SK-N-SH (cell line): ENCODE measurements around the gene NR2F1-AS1. TPM values are rescaled to one million over a fixed set of nuclear protein-coding genes. Genes with fewer than 3 reads are reported as not detected.
A peak's percentile ranks its signal among the peaks of the same experiment; 100 is the strongest.

Experiments
- CTCF ChIA-PET: fragments of 300-600, 350-600 bp; formaldehyde crosslinking; extraction: SDS; loops from one replicate; lab custom pipeline; 2021; lab: Yijun Ruan, JAX
- POLR2A ChIA-PET: fragments of 350-600 bp; sonication (Branson Sonifier 250); formaldehyde crosslinking; extraction: SDS; loops from one replicate; lab custom pipeline; 2020; ENCODE audit warnings: antibody characterized with exemption, inconsistent platforms; lab: Yijun Ruan, JAX
- DNase-seq: peaks from one replicate; pipeline ENCODE4 v3.0.0; 2012
- H2AFZ ChIP-seq: fragments of 200-600 bp; sonication (generic); 2 replicates; pipeline ENCODE4 v1.8.1; 2016; ENCODE audit warnings: antibody characterized with exemption, mild to moderate bottlenecking, low read depth
- H3F3A ChIP-seq: fragments of 200-600 bp; sonication (generic); replicated peaks from 2 replicates; pipeline ENCODE3; 2016; ENCODE audit warnings: antibody characterized with exemption, mild to moderate bottlenecking; ENCODE audit not compliant: insufficient read depth
- H3K27ac ChIP-seq, 2 experiments: fragments of 200-500 bp in 1 of 2; fragments of 200-600 bp in 1 of 2; sonication (Bioruptor generic) in 1 of 2; sonication (generic), shearing (Covaris generic) in 1 of 2; 2 replicates each; pipeline versions ENCODE4 v1.5.1 to v1.6.1; 2014 to 2016; ENCODE audit warnings: low read depth in 2 of 2, inconsistent platforms in 1 of 2, low read length in 1 of 2, mild to moderate bottlenecking in 1 of 2, mixed read lengths in 1 of 2
- H3K27me3 ChIP-seq: fragments of 200-600 bp; sonication (generic), shearing (Covaris generic); 2 replicates; pipeline ENCODE4 v1.6.1; 2016; ENCODE audit warnings: mixed run types; ENCODE audit not compliant: insufficient read depth
- H3K36me3 ChIP-seq, 2 experiments: fragments of 200-500 bp in 1 of 2; fragments of 200-600 bp in 1 of 2; sonication (Bioruptor generic) in 1 of 2; sonication (generic) in 1 of 2; replicated peaks in 1 of 2; 2 replicates each; pipeline versions ENCODE3 to v1.5.1; 2014 to 2016; ENCODE audit warnings: low read length in 1 of 2, mild to moderate bottlenecking in 1 of 2; ENCODE audit not compliant: insufficient read depth in 2 of 2, control insufficient read depth in 1 of 2
- H3K4me1 ChIP-seq, 2 experiments: fragments of 200-500 bp in 1 of 2; fragments of 200-600 bp in 1 of 2; sonication (Bioruptor generic) in 1 of 2; sonication (generic), shearing (Covaris generic) in 1 of 2; 2 replicates each; pipeline versions ENCODE4 v1.5.1 to v1.6.1; 2014 to 2016; ENCODE audit warnings: low read depth in 1 of 2, low read length in 1 of 2, mixed run types in 1 of 2; ENCODE audit not compliant: insufficient read depth in 2 of 2, control insufficient read depth in 1 of 2
- H3K4me2 ChIP-seq: fragments of 200-600 bp; sonication (generic), shearing (Covaris generic); 2 replicates; pipeline ENCODE4 v1.6.1; 2017; ENCODE audit warnings: mixed run types
- H3K4me3 ChIP-seq, 2 experiments: fragments of 200-500 bp in 1 of 2; fragments of 200-600 bp in 1 of 2; sonication (Bioruptor generic) in 1 of 2; sonication (generic), shearing (Covaris generic) in 1 of 2; 2 replicates each; pipeline versions ENCODE4 v1.5.1 to v1.8.1; 2014 to 2016; ENCODE audit warnings: low read depth in 2 of 2, inconsistent platforms in 1 of 2, low read length in 1 of 2, mild to moderate bottlenecking in 1 of 2, mixed read lengths in 1 of 2, moderate library complexity in 1 of 2
- H3K79me2 ChIP-seq: fragments of 200-600 bp; sonication (generic); 2 replicates; pipeline ENCODE4 v1.8.1; 2017; ENCODE audit warnings: mild to moderate bottlenecking; ENCODE audit not compliant: insufficient read depth
- H3K9ac ChIP-seq: fragments of 200-600 bp; sonication (generic); 2 replicates; pipeline ENCODE4 v1.6.1; 2017; ENCODE audit warnings: mixed run types
- H3K9me2 ChIP-seq: fragments of 200-600 bp; sonication (generic); 2 replicates; pipeline ENCODE4 v1.6.1; 2017; ENCODE audit warnings: mixed run types
- H3K9me3 ChIP-seq: fragments of 200-600 bp; sonication (generic); 2 replicates; pipeline ENCODE4 v1.6.1; 2017; ENCODE audit warnings: mixed run types, mild to moderate bottlenecking, moderate library complexity
- H4K20me1 ChIP-seq: fragments of 200-600 bp; sonication (generic); 2 replicates; pipeline ENCODE4 v1.6.1; 2017; ENCODE audit warnings: mild to moderate bottlenecking, mixed run types; ENCODE audit not compliant: insufficient read depth
- CHD2 ChIP-seq: fragments of 150-350 bp; IDR thresholded peaks from 2 replicates; pipeline ENCODE4 v1.6.1; 2018; ENCODE audit warnings: low read length; ENCODE audit not compliant: partially characterized antibody
- ELF1 ChIP-seq: IDR thresholded peaks from 2 replicates; pipeline ENCODE4 v1.4.0; 2012
- EP300 ChIP-seq, 2 experiments: IDR thresholded peaks; 2 replicates each; pipeline versions ENCODE4 v1.4.0 to v1.6.1; 2012; ENCODE audit warnings: borderline replicate concordance in 1 of 2, low read depth in 1 of 2, low read length in 1 of 2
- EZH2phosphoT487 ChIP-seq: fragments of 200-600 bp; sonication (generic); IDR thresholded peaks from 2 replicates; pipeline ENCODE4 v1.6.1; 2017; ENCODE audit warnings: low read depth, mixed run types, mild to moderate bottlenecking, antibody characterized with exemption, moderate library complexity, borderline replicate concordance
- FOSL2 ChIP-seq: IDR thresholded peaks from 2 replicates; pipeline ENCODE4 v1.4.0; 2012; ENCODE audit warnings: low read depth, mild to moderate bottlenecking, moderate library complexity, borderline replicate concordance
- GATA2 ChIP-seq: sonication (generic); formaldehyde crosslinking; IDR thresholded peaks from 2 replicates; pipeline ENCODE4 v1.5.0; 2020; ENCODE audit warnings: mild to moderate bottlenecking, missing genetic modification reagents
- NFIC ChIP-seq: IDR thresholded peaks from 2 replicates; pipeline ENCODE4 v1.4.0; 2012; ENCODE audit warnings: borderline replicate concordance
- NRF1 ChIP-seq: IDR thresholded peaks from 2 replicates; pipeline ENCODE4 v1.6.1; 2012; ENCODE audit warnings: low read depth, mild to moderate bottlenecking, low read length
- RXRA ChIP-seq: IDR thresholded peaks from 2 replicates; pipeline ENCODE4 v1.4.0; 2012; ENCODE audit warnings: low read depth, mild to moderate bottlenecking, borderline replicate concordance
- TAF1 ChIP-seq: IDR thresholded peaks from 2 replicates; pipeline ENCODE4 v1.6.1; 2012; ENCODE audit warnings: low read depth, mild to moderate bottlenecking, low read length, moderate library complexity, borderline replicate concordance
- TCF12 ChIP-seq: IDR thresholded peaks from 2 replicates; pipeline ENCODE4 v1.4.0; 2012
- YY1 ChIP-seq: IDR thresholded peaks from 2 replicates; pipeline ENCODE4 v1.4.0; 2012; ENCODE audit warnings: low read depth, mild to moderate bottlenecking
- WGBS: methylation state at CpG from one replicate; pipeline ENCODE4 v1.1.6; 2017; ENCODE audit warnings: low lambda C conversion rate; 5-methylcytosine and 5-hydroxymethylcytosine counted together
- polyA plus RNA-seq, 3 experiments: library from polyadenylated mRNA; depleted of rRNA; stranded (reverse); fragments of >200 nt; gene quantifications; 2 replicates each; pipeline ENCODE4 v1.2.3, GENCODE V29; 2012
- TF ChIP-seq, protein P1 (sequence below): IDR thresholded peaks from 2 replicates; pipeline ENCODE4; 2012
- TF ChIP-seq, protein P2 (sequence below): IDR thresholded peaks from 2 replicates; pipeline ENCODE4 v1.4.0; 2012; ENCODE audit warnings: low read depth, borderline replicate concordance
- TF ChIP-seq, protein P3 (sequence below): IDR thresholded peaks from 2 replicates; pipeline ENCODE4 v1.6.1; 2012; ENCODE audit warnings: mild to moderate bottlenecking, low read depth, low read length, moderate library complexity

NR2F1-AS1 gene
- polyA plus RNA-seq, 1 of the 3 experiments (the other 2 are of a cell fraction): 7.4 TPM

DNA sequence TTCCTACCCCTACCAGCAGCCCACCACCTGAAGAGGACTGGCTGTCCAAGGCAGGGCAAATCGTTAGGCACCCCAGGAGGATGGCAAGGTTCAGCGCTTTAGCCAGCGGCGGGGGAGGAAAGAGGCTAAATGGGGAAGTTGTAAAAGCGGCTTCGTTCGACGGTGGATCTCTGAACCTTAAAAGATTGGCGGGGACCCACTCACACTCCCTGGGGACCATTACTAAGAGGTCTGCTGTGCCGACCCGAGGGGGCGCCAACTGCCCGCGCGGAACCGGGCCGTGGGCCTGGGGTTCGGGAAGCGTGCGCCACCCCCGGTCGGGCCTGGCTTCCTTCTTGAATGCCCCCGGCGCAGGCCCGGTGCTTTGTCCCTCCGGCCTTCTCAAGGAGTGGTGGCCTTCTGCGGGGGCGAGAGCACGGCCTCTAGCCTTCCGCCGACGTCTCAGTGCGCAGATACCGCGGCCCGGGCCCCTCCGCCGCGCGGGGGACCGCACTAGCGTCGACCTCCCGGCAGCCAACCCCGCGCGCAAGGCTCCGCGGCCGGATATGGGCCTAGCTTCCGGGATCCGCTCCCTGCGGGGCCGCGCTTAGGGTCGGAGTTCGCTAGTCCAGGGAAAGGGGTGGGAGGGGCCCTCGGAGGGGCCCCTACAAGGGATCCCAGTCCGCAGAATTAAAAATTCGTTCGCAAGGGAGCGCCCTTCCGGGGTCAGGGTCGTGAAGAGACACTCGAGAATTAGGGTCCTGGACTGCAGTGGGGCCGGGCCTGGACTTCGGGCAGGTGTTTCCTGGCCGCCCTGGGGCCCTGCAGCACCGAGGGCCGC lies 10.5 kb downstream of the NR2F1-AS1 start:
- H3K9me2 ChIP-seq: no peaks in the 10 kb centered on the region
- H3K9ac ChIP-seq: no peak overlapping the region
- no peaks in the 10 kb centered on the region for H4K20me1 ChIP-seq
- H3K27me3 ChIP-seq: no peaks in the 10 kb centered on the region
- no peak overlapping the region for H3K4me3 ChIP-seq
- POLR2A ChIA-PET: no interaction called here
- DNase-seq: no peak
- H3F3A ChIP-seq: no peaks in the 10 kb centered on the region
- peaks cover 0 to 15% of the 10 kb centered on the region in 2 experiments; a peak in 2 of 4 replicates for H3K4me1 ChIP-seq
- WGBS: 96% methylated on average over 53 of the region's 70 CpGs
- CTCF ChIA-PET: interaction anchor here (1.1 kb wide), 1 partner anchor 8 kb away, joined by 3 read pairs; no protein-coding TSS in a partner anchor
- no peak overlapping the region for H3K27ac ChIP-seq
- H2AFZ ChIP-seq: no peak overlapping the region
- no peaks in the 10 kb centered on the region for H3K9me3 ChIP-seq
- H3K4me2 ChIP-seq: no peak overlapping the region
- peaks cover 26% of the 10 kb centered on the region; the same call in 1 of the 2 replicates for H3K79me2 ChIP-seq
- peaks cover 0 to 11% of the 10 kb centered on the region in 2 experiments for H3K36me3 ChIP-seq
- no peak for TF ChIP-seq NRF1
- TF ChIP-seq, protein P1, sequence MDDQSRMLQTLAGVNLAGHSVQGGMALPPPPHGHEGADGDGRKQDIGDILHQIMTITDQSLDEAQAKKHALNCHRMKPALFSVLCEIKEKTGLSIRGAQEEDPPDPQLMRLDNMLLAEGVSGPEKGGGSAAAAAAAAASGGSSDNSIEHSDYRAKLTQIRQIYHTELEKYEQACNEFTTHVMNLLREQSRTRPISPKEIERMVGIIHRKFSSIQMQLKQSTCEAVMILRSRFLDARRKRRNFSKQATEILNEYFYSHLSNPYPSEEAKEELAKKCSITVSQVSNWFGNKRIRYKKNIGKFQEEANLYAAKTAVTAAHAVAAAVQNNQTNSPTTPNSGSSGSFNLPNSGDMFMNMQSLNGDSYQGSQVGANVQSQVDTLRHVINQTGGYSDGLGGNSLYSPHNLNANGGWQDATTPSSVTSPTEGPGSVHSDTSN: no peak
- TF ChIP-seq, all 33 proteins: peak for 0

DNA sequence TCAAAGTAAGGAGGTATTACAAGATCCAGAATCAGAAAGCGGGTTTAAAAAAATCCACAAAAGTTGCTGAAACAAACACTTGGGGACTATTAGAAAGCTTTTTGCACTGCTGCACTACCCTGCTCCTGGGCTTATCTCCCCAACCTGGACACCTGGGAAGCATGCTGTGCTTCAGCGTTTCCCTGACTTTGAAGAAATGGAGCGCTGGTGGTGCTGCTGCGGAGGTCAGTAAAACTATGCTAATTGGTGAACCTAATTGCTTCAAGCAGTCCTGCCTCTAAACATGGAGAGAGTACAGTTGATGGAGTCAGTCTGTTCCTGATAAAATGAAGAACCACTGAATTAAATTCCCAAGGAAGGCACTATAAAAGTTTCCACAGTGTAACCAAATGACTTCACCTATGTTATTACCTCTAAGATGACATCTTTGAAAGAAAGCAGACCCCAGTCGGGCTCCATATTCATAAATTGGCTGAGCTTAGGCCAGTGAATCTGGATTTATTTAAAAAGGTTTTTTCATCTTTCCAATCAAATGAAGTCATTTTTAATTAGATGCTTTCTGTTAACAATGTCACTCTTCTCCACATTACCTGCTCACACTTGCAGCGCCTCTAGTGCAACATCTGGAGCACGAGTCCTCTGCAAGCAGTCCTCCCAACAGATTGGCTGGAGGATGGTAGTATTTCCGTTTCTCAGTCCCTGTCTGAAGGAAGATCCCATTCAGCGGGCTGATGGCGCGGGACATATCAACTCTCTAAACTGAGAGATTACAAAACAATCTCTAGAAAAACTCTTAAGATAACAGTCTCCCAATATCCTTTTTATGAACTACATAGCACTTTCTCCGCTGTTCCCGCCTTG lies 11.5 kb downstream of the NR2F1-AS1 start:
- H3F3A ChIP-seq: peaks cover 5% of the 10 kb centered on the region
- no peaks in the 10 kb centered on the region for H4K20me1 ChIP-seq
- TF ChIP-seq TCF12 (peak; percentile 54), CHD2 (no peak), EP300 (IDR thresholded peaks at IDR 0.05; ENCODE audit: borderline replicate concordance in 1 of 2, low read depth in 1 of 2, low read length in 1 of 2) (peak in 1 of 2 experiments; percentile 29; a peak in 1 of 4 replicates), FOSL2 (no peak), EZH2phosphoT487 (no peak), ELF1 (no peak), YY1 (no peak), TAF1 (no peak), RXRA (no peak), NFIC (no peak), GATA2 (CRISPR knock-in tag) (peak; percentile 41; the same call in 1 of the 2 replicates)
- TF ChIP-seq, protein P2, sequence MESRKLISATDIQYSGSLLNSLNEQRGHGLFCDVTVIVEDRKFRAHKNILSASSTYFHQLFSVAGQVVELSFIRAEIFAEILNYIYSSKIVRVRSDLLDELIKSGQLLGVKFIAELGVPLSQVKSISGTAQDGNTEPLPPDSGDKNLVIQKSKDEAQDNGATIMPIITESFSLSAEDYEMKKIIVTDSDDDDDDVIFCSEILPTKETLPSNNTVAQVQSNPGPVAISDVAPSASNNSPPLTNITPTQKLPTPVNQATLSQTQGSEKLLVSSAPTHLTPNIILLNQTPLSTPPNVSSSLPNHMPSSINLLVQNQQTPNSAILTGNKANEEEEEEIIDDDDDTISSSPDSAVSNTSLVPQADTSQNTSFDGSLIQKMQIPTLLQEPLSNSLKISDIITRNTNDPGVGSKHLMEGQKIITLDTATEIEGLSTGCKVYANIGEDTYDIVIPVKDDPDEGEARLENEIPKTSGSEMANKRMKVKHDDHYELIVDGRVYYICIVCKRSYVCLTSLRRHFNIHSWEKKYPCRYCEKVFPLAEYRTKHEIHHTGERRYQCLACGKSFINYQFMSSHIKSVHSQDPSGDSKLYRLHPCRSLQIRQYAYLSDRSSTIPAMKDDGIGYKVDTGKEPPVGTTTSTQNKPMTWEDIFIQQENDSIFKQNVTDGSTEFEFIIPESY: no peak
- TF ChIP-seq, protein P3, sequence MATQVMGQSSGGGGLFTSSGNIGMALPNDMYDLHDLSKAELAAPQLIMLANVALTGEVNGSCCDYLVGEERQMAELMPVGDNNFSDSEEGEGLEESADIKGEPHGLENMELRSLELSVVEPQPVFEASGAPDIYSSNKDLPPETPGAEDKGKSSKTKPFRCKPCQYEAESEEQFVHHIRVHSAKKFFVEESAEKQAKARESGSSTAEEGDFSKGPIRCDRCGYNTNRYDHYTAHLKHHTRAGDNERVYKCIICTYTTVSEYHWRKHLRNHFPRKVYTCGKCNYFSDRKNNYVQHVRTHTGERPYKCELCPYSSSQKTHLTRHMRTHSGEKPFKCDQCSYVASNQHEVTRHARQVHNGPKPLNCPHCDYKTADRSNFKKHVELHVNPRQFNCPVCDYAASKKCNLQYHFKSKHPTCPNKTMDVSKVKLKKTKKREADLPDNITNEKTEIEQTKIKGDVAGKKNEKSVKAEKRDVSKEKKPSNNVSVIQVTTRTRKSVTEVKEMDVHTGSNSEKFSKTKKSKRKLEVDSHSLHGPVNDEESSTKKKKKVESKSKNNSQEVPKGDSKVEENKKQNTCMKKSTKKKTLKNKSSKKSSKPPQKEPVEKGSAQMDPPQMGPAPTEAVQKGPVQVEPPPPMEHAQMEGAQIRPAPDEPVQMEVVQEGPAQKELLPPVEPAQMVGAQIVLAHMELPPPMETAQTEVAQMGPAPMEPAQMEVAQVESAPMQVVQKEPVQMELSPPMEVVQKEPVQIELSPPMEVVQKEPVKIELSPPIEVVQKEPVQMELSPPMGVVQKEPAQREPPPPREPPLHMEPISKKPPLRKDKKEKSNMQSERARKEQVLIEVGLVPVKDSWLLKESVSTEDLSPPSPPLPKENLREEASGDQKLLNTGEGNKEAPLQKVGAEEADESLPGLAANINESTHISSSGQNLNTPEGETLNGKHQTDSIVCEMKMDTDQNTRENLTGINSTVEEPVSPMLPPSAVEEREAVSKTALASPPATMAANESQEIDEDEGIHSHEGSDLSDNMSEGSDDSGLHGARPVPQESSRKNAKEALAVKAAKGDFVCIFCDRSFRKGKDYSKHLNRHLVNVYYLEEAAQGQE: no peak
- H3K27ac ChIP-seq: peak overlapping the region in 1 of 2 experiments; percentile 16; a peak in 1 of 4 replicates
- no peak overlapping the region; a peak in 1 of 4 replicates for H3K4me3 ChIP-seq
- no peak overlapping the region for H2AFZ ChIP-seq
- no peaks in the 10 kb centered on the region for H3K27me3 ChIP-seq
- no peaks in the 10 kb centered on the region for H3K9me2 ChIP-seq
- peak; percentile 48 for DNase-seq
- 74% methylated on average over 13 of the region's 13 CpGs for WGBS
- H3K36me3 ChIP-seq: peaks cover 0 to 11% of the 10 kb centered on the region in 2 experiments
- H3K9ac ChIP-seq: no peak overlapping the region
- peaks cover 17% of the 10 kb centered on the region; the same call in 1 of the 2 replicates for H3K79me2 ChIP-seq
- H3K4me1 ChIP-seq: peaks cover 0 to 11% of the 10 kb centered on the region in 2 experiments; a peak in 2 of 4 replicates
- H3K4me2 ChIP-seq: no peak overlapping the region
- ChIA-PET CTCF (interaction anchor here (0.6 to 1.4 kb wide), 4 partner anchors 9 to 1123 kb away, joined by 3 to 4 read pairs (median 3); no protein-coding TSS in a partner anchor), POLR2A (no interaction called here)
- H3K9me3 ChIP-seq: no peaks in the 10 kb centered on the region
